HepG2 (cell line): ENCODE measurements around the gene ELP5. TPM values are rescaled to one million over a fixed set of nuclear protein-coding genes. Genes with fewer than 3 reads are reported as not detected.

Experiments used
- AGO2 ChIP-seq: fragments of 200-400 bp; formaldehyde crosslinking; optimal IDR thresholded peaks from 2 replicates; pipeline ENCODE3; 2017; ENCODE audit warnings: mild to moderate bottlenecking, low read depth, low read length, moderate library complexity
- SMAD9 ChIP-seq: sonication (generic); formaldehyde crosslinking; IDR thresholded peaks from 2 replicates; pipeline ENCODE4 v1.5.1; 2020; ENCODE audit warnings: mild to moderate bottlenecking, missing genetic modification reagents
- ZNF101 ChIP-seq: sonication (generic); formaldehyde crosslinking; IDR thresholded peaks from 2 replicates; pipeline ENCODE4 v1.4.0; 2020; ENCODE audit warnings: mild to moderate bottlenecking, low read depth, missing genetic modification reagents, borderline replicate concordance
- ZNF33B ChIP-seq: sonication (generic); formaldehyde crosslinking; IDR thresholded peaks from 2 replicates; pipeline ENCODE4 v1.5.1; 2020; ENCODE audit warnings: mild to moderate bottlenecking, missing genetic modification reagents
- polyA plus RNA-seq, 8 experiments: library from polyadenylated mRNA; depleted of rRNA in 3 of 8; stranded (reverse) in 7 of 8; unstranded in 1 of 8; fragments of >200 nt; fragmentation: Illumina TruSeq in 4 of 8; extraction: Trizol in 4 of 8; gene quantifications; 2 replicates each; pipeline versions ENCODE4 v1.2.1 to v1.2.3, GENCODE V29; 2011 to 2016; ENCODE audit warnings: low read depth in 4 of 8, missing spikeins in 1 of 8, mixed read lengths in 1 of 8; ENCODE audit not compliant: insufficient read depth in 1 of 8
- total RNA-seq, 5 experiments: library from RNA; depleted of rRNA; stranded (reverse); fragments of >200 nt; fragmentation: Illumina TruSeq; extraction: Trizol; gene quantifications; 2 replicates each; pipeline ENCODE4 v1.2.3, GENCODE V29; 2016; ENCODE audit warnings: low read depth in 1 of 5
- TF ChIP-seq, protein P1 (sequence below): IDR thresholded peaks from 2 replicates; pipeline ENCODE4 v1.6.1; 2016; ENCODE audit warnings: control low read depth
- TF ChIP-seq, protein P2 (sequence below): sonication (generic); formaldehyde crosslinking; IDR thresholded peaks from 2 replicates; pipeline ENCODE4 v1.5.0; 2020; ENCODE audit warnings: missing genetic modification reagents
- TF ChIP-seq, protein P3 (sequence below): IDR thresholded peaks from 2 replicates; pipeline ENCODE4 v1.6.1; 2016; ENCODE audit warnings: mild to moderate bottlenecking
- TF ChIP-seq, protein P4 (sequence below): sonication (generic); formaldehyde crosslinking; IDR thresholded peaks from 2 replicates; pipeline ENCODE4 v1.4.0; 2020; ENCODE audit warnings: missing genetic modification reagents

Gene ELP5
- total and polyA plus RNA-seq, 2 of the 13 experiments (the other 11 are each of a cell fraction or from before 2014, with no cell fraction given), result 67.6 to 69.8 TPM

- 0 out of 2 replicates have a peak, but pooled peaks have one; percentile 32 for TF ChIP-seq SMAD9 (CRISPR knock-in tag)
- TF ChIP-seq, protein P1, sequence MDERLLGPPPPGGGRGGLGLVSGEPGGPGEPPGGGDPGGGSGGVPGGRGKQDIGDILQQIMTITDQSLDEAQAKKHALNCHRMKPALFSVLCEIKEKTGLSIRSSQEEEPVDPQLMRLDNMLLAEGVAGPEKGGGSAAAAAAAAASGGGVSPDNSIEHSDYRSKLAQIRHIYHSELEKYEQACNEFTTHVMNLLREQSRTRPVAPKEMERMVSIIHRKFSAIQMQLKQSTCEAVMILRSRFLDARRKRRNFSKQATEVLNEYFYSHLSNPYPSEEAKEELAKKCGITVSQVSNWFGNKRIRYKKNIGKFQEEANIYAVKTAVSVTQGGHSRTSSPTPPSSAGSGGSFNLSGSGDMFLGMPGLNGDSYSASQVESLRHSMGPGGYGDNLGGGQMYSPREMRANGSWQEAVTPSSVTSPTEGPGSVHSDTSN, result no peak
- TF ChIP-seq, protein P2, sequence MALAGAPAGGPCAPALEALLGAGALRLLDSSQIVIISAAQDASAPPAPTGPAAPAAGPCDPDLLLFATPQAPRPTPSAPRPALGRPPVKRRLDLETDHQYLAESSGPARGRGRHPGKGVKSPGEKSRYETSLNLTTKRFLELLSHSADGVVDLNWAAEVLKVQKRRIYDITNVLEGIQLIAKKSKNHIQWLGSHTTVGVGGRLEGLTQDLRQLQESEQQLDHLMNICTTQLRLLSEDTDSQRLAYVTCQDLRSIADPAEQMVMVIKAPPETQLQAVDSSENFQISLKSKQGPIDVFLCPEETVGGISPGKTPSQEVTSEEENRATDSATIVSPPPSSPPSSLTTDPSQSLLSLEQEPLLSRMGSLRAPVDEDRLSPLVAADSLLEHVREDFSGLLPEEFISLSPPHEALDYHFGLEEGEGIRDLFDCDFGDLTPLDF, result peak; percentile 89
- TF ChIP-seq ZNF101 (CRISPR knock-in tag), result no peak
- TF ChIP-seq ZNF33B, result 0 out of 2 replicates have a peak, but pooled peaks have one; percentile 33
- TF ChIP-seq, protein P3, sequence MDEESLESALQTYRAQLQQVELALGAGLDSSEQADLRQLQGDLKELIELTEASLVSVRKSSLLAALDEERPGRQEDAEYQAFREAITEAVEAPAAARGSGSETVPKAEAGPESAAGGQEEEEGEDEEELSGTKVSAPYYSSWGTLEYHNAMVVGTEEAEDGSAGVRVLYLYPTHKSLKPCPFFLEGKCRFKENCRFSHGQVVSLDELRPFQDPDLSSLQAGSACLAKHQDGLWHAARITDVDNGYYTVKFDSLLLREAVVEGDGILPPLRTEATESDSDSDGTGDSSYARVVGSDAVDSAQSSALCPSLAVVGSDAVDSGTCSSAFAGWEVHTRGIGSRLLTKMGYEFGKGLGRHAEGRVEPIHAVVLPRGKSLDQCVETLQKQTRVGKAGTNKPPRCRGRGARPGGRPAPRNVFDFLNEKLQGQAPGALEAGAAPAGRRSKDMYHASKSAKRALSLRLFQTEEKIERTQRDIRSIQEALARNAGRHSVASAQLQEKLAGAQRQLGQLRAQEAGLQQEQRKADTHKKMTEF (CRISPR knock-in tag), result peak; percentile 90
- peak; percentile 100 for TF ChIP-seq AGO2
- TF ChIP-seq, protein P4, sequence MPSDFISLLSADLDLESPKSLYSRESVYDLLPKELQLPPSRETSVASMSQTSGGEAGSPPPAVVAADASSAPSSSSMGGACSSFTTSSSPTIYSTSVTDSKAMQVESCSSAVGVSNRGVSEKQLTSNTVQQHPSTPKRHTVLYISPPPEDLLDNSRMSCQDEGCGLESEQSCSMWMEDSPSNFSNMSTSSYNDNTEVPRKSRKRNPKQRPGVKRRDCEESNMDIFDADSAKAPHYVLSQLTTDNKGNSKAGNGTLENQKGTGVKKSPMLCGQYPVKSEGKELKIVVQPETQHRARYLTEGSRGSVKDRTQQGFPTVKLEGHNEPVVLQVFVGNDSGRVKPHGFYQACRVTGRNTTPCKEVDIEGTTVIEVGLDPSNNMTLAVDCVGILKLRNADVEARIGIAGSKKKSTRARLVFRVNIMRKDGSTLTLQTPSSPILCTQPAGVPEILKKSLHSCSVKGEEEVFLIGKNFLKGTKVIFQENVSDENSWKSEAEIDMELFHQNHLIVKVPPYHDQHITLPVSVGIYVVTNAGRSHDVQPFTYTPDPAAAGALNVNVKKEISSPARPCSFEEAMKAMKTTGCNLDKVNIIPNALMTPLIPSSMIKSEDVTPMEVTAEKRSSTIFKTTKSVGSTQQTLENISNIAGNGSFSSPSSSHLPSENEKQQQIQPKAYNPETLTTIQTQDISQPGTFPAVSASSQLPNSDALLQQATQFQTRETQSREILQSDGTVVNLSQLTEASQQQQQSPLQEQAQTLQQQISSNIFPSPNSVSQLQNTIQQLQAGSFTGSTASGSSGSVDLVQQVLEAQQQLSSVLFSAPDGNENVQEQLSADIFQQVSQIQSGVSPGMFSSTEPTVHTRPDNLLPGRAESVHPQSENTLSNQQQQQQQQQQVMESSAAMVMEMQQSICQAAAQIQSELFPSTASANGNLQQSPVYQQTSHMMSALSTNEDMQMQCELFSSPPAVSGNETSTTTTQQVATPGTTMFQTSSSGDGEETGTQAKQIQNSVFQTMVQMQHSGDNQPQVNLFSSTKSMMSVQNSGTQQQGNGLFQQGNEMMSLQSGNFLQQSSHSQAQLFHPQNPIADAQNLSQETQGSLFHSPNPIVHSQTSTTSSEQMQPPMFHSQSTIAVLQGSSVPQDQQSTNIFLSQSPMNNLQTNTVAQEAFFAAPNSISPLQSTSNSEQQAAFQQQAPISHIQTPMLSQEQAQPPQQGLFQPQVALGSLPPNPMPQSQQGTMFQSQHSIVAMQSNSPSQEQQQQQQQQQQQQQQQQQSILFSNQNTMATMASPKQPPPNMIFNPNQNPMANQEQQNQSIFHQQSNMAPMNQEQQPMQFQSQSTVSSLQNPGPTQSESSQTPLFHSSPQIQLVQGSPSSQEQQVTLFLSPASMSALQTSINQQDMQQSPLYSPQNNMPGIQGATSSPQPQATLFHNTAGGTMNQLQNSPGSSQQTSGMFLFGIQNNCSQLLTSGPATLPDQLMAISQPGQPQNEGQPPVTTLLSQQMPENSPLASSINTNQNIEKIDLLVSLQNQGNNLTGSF, result peak; percentile 72; the same call in 1 of the 2 replicates
These were observed 17.7 kb upstream of the ELP5 start, which contains the start of gene DVL2 (continued) for GRCh38 chr17:7234083-7234951.
